IPS DF 4.7 (cell line): ENCODE data around the gene VPS35L.
"Not testable (repeated sequence)": the region's sequence is repeated elsewhere in the genome, so short reads cannot be mapped to it uniquely, and the experiment has no call there.

ENCODE experiments used
- DNase-seq: peaks from one replicate; pipeline ENCODE4 v3.0.0-alpha.2; 2013; ENCODE audit warnings: low spot score; ENCODE audit errors: extremely low read depth

VPS35L gene

GRCh38 chr16:19654147-19654546, 98.6 kb downstream of the VPS35L start:
- no peak for DNase-seq

- DNase-seq: no peak
Measured at GRCh38 chr16:19655242-19655777, 99.8 kb downstream of the VPS35L start.

GRCh38 chr16:19657831-19658230, 102.3 kb downstream of the VPS35L start:
- DNase-seq: no peak

DNA sequence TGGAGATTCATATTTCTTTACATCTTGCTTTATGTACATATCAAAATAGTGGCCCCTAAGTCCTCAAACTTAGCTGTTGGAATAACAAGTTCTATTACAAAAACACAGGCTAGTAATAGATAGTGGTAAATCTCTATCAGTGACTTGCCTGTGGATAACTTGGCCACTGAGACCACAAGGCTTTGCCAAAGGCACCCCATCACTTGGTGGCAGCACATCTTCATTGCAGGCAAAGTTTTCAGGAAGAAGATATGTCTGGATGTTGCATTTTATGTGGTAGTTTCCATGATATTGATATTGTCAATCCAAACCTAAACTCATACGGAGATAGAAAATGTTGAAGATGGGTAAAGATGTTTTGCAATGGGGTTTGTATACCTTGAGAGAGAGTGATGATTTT, 104.1 kb downstream of the VPS35L start:
- DNase-seq: no peak

DNA sequence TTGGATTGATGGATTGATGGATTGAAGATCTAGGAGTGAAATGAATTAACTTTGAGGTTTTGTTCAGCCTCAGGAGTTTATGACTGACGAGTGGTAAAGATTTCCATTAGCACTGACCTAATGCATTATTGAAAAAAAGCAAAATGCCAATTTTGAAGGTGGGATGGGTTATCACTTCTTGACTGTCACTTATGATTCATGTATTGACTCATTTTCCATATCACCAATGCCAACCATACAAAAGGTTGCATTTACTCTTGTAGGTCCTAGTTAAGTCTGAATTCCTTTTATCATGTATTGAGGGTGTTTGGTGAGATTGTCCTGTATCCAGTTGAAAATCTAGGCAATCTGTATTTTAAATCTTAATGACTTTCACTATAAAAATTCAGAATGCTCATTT, 104.9 kb downstream of the VPS35L start:
- DNase-seq: no peak

DNA sequence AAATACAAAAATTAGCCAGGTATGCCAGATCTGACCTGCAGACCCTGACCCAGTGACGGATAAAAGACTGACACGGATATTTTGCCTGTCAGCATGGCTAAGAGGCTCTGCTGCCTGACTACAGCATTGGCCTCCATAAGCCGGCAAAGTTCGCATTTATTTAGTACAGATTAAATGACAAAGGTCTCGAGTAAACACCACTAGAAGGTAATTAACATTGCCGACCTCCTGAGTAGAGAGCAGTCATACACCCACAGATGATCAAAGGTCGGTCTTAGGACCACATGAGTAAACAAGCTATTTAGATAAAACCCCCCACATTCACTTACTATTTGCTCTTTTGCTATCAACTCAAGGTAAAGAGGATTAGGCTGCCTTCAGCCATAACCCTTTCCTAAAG, 106.8 kb downstream of the VPS35L start:
- DNase-seq: no peak

DNA sequence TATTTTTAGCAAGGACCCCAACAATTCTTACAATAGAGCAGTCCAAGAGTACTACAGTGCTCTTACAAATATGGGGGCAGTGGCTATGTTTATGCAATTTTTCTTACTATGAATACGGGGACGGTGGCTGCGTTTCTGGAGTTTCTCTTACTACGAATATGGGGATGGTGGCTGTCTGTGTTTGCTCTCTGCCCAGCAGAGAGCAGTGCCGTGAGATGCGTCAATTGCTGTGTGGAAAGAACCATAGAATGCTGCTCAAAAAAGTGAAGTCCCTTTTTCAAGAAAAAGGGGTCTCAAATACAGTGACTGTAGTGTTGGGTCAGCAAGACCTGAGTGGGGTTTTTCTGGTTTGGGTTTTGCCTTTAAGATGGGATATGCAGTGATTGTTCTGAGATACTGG, 108.7 kb downstream of the VPS35L start:
- DNase-seq: no peak

GRCh38 chr16:19665313-19665712, 109.8 kb downstream of the VPS35L start:
- not testable (repeated sequence) for DNase-seq

DNA sequence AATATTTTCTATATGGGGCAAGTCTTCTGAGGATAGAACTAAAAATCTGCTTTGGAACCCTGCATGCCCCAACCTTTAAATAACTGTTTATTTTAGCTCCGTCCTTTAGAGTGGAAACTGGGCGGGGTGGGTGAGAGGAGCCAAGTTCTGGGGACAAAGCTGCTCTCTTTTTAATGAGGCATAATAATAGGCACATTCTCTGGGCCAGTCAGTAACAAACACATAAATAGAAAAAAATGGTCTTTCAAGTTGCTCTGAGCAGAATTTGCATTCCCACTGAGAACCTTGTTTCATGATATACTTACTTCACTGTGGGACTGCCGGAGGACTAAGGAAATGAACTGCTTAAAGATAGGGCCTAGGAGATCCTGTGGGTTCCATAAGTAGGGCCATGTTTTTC, 111.0 kb downstream of the VPS35L start:
- no peak for DNase-seq

DNA sequence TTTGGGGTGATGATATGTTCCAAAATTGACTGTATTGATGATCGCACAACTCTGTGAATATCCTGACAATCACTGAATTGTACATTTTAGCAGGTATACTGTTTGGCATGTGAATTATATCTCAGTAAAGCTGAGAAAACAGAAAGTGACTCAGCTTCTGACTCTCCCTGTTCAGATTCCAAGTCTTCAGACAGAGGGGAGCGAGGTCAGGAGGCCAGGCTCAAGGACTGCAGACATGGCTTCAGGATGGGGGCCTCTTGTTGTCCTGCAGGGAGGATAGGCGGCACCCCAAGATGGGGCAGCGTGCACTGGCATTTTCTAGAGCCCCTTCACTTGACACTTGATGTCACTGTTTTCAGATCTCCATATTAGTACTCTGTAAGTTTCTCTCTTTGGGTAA, 116.9 kb downstream of the VPS35L start:
- DNase-seq: no peak

GRCh38 chr16:19674485-19674884, 119.0 kb downstream of the VPS35L start:
- DNase-seq: no peak

DNA sequence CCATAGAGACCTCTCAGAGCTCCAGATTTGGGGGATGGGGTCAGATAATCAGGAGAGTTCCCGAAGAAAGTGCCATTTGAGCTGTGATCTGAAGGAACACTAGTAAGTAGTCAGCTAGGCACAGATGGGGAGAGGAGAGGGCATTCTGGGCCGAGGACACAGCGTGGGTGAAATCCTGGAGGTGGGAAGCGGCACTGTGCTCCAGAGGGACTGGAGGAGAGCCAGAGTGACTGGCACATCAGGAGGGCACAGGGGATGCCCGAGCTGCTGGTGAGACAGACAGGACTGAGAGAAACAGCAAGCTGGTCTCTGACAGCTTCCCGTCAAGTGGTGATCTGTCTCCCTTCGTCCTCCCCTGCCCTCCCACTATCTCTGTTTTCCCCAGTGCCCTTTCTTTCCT, 121.9 kb downstream of the VPS35L start:
- DNase-seq: no peak

DNA sequence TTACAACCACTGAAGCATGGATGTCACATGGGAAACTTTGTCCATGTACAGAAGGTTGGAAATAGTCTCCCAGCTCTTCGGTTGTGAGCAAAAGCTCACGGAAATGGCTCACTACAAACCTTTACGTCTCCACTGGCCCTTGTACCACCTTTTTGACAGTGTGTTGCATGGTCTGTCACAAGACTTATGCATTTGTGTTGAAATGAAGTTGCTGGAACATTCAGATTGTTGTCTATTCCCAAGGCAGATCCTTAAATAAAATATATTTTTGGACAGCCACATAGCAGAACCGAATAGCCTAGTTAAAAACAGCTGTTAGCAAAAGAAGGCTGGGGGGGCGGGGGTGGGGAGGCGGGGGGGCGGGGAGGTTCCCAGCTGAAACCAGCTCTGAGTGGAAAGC, 123.3 kb downstream of the VPS35L start:
- DNase-seq: no peak

- DNase-seq: not testable (repeated sequence)
Measured at GRCh38 chr16:19679281-19679680, 123.8 kb downstream of the VPS35L start.

DNA sequence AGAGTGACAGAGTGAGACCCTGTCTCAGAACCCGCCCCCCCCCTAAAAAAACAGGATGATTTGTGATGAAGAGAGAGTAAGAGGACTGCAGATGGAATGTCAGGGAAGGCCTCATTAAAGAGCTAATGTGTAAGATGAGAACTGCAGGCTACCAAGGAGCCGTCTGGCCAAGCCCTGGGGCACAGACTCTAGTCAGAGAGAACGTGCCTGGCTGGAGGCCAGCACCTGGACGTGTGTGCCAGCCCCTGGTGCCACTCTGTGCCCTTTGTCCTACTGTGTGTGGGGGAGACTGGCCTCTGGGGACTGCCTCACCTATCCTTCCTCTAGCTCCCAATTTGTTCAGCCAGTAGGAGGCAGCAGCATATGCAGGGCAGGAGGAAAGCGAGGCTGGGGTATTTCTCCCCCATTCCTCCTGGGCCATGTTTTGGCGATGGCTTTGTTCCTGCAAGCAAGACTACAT, 125.4 kb downstream of the VPS35L start:
- DNase-seq: no peak

GRCh38 chr16:19681637-19682036, 126.1 kb downstream of the VPS35L start:
- DNase-seq: no peak

DNA sequence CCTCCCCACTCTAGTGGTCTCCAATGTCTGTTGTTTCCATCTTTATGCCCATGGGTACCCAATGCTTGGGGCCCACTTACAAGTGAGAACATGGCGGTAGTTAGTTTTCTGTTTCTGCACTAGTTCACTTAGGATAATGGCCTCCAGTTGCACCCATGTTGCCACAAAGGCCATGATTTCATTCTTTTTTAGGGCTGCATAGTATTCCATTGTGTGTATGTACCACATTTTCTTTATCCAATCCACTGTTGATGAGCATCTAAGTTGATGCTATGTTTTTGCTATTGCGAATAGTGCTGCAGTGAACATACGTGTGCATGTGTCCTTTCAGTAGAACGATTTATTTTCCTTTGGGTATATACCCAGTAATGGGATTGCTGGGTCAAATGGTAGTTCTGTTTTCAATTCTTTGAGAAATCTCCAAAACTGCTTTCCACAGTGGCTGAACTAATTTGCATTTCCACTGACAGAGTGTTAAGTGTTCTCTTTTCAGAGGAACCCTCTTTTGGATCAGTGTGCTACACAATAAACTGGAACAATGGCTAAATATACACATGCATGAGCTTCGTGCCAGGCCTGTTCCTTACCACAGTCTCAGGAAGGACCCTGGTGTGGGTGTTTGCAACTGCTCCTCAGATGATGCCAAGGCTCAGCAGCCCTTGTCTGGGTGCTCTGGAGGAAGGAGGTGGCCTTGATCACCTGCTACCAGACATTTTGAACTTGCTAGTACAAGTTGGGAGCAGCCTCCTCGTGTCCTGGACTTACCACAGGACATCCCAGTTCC, 128.1 kb downstream of the VPS35L start:
- no peak for DNase-seq

- no peak for DNase-seq
Measured at GRCh38 chr16:19685176-19685575, 129.7 kb downstream of the VPS35L start.

GRCh38 chr16:19687279-19687678, 131.8 kb downstream of the VPS35L start:
- no peak for DNase-seq

GRCh38 chr16:19688396-19689024, 133.0 kb downstream of the VPS35L start:
- DNase-seq: no peak

DNA sequence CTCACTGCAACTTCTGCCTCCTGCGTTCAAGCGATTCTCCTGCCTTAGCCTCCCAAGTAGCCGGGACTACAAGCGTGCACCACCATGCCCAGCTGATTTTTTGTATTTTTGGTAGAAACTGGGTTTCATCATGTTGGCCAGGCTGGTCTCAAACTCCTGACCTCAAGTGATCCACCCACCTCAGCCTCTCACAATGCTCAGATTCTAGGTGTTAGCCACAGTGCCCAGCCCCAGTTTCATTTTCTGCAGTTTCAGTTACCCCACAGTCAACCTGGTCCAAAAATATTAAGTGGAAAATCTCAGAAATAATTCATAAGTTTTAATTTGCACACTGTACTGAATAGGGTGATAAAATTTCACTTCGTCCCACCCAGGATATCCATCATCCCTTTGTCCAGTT, 133.8 kb downstream of the VPS35L start:
- DNase-seq: no peak

- no peak for DNase-seq
Measured at GRCh38 chr16:19690196-19690595, 134.7 kb downstream of the VPS35L start.
